Stimulated activated naive CD8-positive, alpha-beta T cell treated with anti-CD3 and anti-CD28 coated beads, Interleukin-15, Interleukin-2, amounts not matched to agents 100 ng/mL and 50 ng/mL, for 24 hours (primary cell): ENCODE measurements around the gene HEPN1.

ENCODE experiments used
- H3K27ac Mint-ChIP-seq: one replicate; pipeline ENCODE4 v1.8.0; 2021; ENCODE audit warnings: mild to moderate bottlenecking, mixed read lengths
- H3K27me3 Mint-ChIP-seq: one replicate; pipeline ENCODE4 v1.8.0; 2021; ENCODE audit warnings: mixed read lengths
- H3K36me3 Mint-ChIP-seq: one replicate; pipeline ENCODE4 v1.8.0; 2021; ENCODE audit warnings: low read depth, mixed read lengths
- H3K4me1 Mint-ChIP-seq: one replicate; pipeline ENCODE4 v1.8.0; 2021; ENCODE audit warnings: low read depth, mixed read lengths
- H3K4me3 Mint-ChIP-seq: one replicate; pipeline ENCODE4 v1.8.0; 2021; ENCODE audit warnings: mild to moderate bottlenecking, mixed read lengths
- H3K9me3 Mint-ChIP-seq: one replicate; pipeline ENCODE4 v1.8.0; 2021; ENCODE audit warnings: mixed read lengths

Gene HEPN1

DNA sequence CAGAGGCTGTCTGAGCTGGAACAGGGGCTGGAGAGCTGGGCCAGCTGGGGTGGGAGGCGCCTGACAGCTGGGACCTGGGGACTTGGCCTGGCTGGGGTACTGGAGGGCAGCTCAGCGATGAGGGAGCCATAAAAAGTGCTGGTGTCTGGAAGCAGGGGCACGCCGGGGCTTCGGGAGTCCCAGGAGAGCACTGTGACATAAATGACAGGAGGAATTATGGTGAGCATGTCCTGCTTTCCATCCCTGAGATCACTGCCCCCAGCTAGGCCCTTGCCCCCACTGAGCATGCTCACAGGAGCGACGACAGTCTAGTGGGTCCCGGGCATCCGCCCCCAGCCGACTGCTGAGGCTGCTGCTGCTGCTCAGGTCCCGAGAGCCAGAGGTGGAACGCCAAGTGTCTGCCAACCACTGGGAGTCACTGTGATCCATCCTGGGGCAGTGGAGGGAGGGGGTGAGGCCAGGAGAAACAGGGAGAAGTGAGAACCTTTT, 27.6 kb upstream of the HEPN1 start:
- Mint-ChIP-seq H3K27me3 (peaks cover 3% of the 10 kb centered on the region), H3K27ac (no peak overlapping the region), H3K36me3 (no peaks in the 10 kb centered on the region), H3K9me3 (no peaks in the 10 kb centered on the region), H3K4me1 (no peaks in the 10 kb centered on the region), H3K4me3 (no peak overlapping the region)

DNA sequence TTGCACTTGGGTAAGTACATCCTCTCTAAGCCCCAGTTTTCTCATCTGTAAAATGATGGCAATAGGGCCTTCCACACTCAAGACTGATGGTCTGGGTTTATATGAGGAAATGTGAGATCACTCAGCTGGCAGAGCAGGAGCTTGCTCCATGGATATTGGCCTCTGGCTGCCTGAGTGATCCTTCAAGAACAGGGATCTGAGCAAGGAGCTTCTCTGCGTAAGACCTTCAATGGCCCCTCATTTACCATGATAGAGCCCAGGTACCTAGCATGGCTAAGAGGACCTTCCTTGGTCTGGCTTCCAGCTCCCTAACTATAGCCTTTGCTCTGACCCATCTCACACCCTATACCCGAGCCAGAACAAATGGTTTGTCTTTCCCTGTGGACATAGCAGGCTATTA, 26.9 kb upstream of the HEPN1 start:
- no peaks in the 10 kb centered on the region for H3K36me3 Mint-ChIP-seq
- H3K4me3 Mint-ChIP-seq, result no peak overlapping the region
- no peak overlapping the region for H3K27ac Mint-ChIP-seq
- no peaks in the 10 kb centered on the region for H3K4me1 Mint-ChIP-seq
- peaks cover 3% of the 10 kb centered on the region for H3K27me3 Mint-ChIP-seq
- H3K9me3 Mint-ChIP-seq, result no peaks in the 10 kb centered on the region

DNA sequence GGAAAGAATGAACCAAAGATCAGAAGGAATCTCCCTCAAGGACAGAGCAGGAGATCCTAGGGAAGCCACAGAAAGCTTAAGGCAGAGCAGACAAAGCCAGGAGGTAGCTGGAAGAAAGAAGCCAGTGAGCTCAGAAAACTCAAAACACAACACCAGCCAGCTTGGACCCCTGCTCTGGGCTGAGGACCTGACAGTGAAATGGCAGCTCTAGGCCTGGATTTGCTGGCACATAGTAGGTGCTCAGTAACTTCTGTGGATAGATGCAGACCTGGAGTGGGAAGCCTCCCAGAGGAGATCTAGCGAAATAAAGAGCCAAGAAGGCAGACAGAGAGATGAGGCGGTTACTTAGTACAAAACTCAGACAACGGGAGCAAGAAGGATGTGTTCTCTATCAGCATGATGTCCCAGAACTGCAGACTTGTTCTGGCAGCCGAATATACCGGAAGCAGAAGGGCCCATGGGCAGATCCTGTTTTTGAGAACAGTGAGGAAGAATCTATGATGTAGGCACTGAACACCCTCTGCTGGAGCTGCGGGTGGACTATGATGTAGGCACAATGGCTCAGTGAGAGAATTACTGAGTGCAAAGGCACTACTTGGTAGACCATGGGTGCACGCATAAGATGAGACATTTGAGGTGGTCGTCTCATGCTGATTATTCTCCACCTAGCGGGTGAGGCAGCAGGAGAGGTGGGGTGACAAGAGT, 26.1 kb upstream of the HEPN1 start:
- Mint-ChIP-seq H3K9me3 (no peaks in the 10 kb centered on the region), H3K4me1 (no peaks in the 10 kb centered on the region), H3K27me3 (peaks cover 3% of the 10 kb centered on the region), H3K4me3 (no peak overlapping the region), H3K27ac (no peak overlapping the region), H3K36me3 (no peaks in the 10 kb centered on the region)

DNA sequence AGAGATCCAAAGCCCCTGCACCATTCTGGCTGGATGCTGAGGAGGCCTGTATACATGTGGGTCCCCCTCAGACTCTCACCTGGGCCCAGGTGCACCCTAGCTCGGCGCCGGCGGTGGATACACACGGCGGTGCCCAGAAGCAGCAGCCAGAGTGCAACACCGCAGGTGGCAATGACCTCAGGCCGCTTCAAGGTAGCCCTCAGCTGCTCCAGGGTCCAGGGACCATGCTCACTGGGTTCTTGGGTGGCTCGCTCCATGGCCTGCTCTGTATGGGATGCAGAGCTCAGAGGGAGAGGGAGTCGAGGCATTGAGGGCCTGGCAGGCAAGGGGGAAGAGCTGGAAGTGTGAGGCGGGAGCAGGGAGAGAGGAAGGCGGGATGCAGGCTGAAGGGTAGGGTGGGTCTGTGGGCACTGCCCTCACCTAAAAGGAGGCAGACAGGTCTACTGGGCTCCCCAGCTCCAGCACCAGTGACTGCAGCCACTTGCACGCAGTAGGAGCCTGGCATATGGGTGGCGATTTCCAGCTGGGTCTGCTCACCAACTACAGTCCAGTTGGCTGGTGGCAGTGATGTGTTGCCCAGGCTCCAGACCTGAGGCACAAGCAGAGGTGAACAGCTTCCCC, 25.2 kb upstream of the HEPN1 start:
- Mint-ChIP-seq H3K27ac (no peak overlapping the region), H3K4me1 (no peaks in the 10 kb centered on the region), H3K36me3 (no peaks in the 10 kb centered on the region), H3K27me3 (no peaks in the 10 kb centered on the region), H3K9me3 (no peaks in the 10 kb centered on the region), H3K4me3 (no peak overlapping the region)

DNA sequence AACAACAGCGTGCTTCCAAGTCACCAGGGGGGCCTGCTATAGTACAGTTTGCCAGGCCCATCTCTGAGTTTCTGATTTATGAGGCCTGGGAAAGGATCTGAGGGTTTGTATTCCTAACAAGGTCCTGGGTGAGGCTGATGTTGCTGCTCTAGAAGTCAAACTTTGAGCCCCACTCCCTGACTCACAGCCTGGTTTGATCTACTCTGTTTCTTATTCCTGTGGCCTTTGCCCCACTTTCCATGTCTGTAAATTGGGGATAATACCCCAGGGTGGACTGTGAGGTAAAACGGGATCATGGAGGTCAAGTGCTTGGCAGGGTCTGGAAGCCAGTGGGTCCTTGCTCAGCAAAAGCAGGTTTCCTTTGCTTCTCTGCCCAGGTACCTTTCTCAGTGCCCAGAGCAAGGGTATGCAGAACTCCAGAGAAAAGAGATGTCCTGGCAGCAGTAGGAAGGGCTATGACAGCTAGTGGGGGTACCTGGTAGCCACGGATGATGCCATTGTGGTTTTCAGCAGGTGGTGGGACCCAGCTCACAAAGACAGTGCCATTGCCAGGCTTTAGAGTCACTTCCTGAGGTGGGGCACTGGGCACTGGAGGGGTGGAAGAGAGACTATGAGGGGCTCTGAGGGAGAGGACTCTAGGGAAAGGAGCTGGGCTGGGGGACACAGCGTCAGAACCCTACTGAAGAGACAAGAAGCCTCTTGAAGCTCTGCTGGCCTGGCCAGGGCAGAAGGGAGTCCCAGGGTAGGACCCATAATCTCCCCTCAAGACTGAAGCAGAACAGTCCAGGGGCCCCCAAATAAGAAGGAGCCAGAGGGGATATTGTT, 24.2 kb upstream of the HEPN1 start:
- no peaks in the 10 kb centered on the region for H3K36me3 Mint-ChIP-seq
- peaks cover 6% of the 10 kb centered on the region for H3K27me3 Mint-ChIP-seq
- no peaks in the 10 kb centered on the region for H3K4me1 Mint-ChIP-seq
- no peak overlapping the region for H3K27ac Mint-ChIP-seq
- H3K9me3 Mint-ChIP-seq, result no peaks in the 10 kb centered on the region
- H3K4me3 Mint-ChIP-seq, result no peak overlapping the region

DNA sequence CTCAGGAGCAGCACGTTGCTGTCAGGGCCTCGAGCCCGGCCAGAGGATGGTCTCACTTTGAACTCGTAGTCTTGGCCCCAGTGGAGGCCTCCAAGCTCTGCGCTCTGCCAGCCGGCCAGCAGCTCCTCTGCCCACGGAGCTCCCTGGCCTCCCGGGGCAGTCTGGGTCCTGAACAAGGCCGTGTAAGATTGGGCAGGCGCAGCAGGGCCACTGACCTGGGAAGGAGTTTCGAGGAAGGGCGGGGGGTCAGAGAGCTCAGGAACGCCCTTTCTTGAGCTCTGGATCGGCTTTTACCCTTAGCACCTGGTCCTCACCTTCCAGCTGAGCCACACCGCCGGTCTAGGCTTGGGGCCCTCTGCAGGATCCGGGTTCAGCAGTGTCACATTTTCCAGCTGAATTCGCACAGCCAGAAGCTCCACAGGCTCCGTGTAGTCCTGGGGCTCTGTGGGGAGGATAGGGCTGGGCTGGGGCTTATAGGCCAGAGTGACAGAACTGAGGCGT, 23.5 kb upstream of the HEPN1 start:
- H3K27me3 Mint-ChIP-seq, result peaks cover 9% of the 10 kb centered on the region
- H3K4me3 Mint-ChIP-seq, result no peak overlapping the region
- no peaks in the 10 kb centered on the region for H3K4me1 Mint-ChIP-seq
- H3K9me3 Mint-ChIP-seq, result no peaks in the 10 kb centered on the region
- H3K36me3 Mint-ChIP-seq, result no peaks in the 10 kb centered on the region
- H3K27ac Mint-ChIP-seq, result no peak overlapping the region

DNA sequence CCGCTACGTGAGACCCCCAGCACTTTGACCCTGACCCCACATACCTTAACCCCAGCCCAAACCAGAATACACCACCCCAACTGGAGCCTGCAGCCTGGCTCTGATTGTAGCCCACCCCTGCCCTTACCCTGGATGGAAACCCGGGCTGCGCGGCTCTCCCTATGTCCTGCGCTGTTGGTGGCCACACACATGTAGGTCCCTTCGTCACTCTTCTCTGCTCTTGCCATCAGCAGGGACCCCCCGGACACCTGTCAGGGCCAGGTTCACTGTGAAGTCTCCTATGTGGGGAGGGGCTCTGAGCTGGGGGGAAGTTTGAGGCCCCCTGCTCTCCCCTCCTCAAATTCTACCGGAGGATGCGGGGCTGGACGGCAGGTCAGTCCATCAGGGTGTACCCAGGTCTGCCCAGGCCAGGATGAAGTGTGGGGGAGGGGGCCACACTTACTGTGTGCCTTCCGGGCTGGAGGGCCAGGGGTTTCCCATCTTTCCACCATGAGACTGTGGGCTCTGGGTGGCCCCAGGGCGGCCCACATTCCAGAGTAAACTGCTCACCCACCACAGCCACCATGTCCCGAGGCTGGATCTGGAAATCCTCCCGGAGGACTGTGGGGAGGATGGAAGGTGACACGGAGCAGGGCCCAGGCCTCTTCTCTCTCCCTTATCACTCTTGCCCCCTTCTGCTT, 22.8 kb upstream of the HEPN1 start:
- Mint-ChIP-seq H3K4me3 (no peak overlapping the region), H3K4me1 (no peaks in the 10 kb centered on the region), H3K36me3 (no peaks in the 10 kb centered on the region), H3K27ac (no peak overlapping the region), H3K9me3 (no peaks in the 10 kb centered on the region), H3K27me3 (peaks cover 13% of the 10 kb centered on the region)

DNA sequence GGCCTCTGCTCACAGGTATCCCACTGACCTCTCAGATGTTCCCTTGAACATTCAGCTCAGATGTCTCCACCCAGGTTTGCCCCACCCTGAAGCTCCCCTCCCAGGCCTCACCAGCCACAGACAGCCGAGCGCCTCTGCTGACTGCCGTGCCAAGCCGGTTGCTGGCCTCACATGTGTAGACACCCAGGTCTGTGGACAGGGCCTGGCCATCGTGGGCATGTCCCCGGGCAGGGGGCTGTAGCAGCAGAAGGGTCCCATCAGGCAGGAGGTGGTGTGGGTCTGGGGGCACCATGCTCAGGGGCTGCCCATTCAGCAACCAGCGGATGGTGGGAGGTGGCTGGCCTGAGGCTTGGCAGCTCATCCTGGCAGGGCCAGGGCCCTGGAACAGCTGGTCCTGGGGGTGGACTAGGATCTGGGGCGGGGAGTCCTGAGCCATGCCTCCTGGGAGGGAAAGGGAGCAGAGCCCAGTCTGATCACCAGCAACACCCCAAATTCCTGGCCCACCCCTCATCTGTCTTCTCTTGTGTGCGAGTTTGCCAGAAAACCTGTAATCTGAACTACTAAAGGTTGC, 22.1 kb upstream of the HEPN1 start:
- Mint-ChIP-seq H3K4me3 (no peak overlapping the region), H3K4me1 (no peaks in the 10 kb centered on the region), H3K27ac (no peak overlapping the region), H3K9me3 (no peaks in the 10 kb centered on the region), H3K36me3 (no peaks in the 10 kb centered on the region), H3K27me3 (peaks cover 20% of the 10 kb centered on the region)

DNA sequence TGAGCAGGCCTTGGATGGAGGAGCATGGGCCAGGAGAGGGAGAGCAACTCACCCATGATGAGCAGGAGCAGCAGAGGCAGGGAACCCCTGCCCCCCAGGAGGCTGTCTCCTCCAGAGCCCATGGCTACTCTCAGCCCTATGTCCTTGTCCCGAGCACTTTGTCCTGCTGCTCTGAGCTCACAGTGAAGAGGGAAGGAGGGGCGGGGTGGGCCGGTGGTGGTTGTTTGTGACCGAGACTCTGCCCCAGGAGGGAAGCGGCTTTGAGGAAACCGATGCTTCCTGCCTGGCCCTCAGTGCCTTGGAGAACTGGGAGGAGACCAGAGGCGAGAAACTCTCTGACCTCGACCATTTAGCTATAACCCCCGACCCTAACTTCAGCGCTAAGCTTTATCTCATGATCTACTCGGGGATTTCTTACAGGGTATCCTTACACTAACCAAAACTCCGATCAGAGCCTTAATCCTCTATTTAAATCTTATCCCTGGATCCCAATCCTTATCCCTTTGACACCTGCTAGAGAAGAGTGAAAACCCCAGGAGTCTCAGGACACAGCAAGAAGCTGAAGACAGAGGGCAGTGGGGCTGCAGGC, 21.3 kb upstream of the HEPN1 start, which contains the start of gene ROBO4:
TSS of gene ROBO4 (minus strand) at position 192 of the 589 bp plus-strand sequence. CDS start at position 122, 70 bp downstream.
- Mint-ChIP-seq H3K4me3 (no peak within 1 kb of the TSS), H3K4me1 (no peaks in the 10 kb centered on the region), H3K36me3 (no peaks in the 10 kb centered on the region), H3K27me3 (peaks cover 26% of the 10 kb centered on the region), H3K9me3 (no peaks in the 10 kb centered on the region), H3K27ac (no peak within 1 kb of the TSS)

DNA sequence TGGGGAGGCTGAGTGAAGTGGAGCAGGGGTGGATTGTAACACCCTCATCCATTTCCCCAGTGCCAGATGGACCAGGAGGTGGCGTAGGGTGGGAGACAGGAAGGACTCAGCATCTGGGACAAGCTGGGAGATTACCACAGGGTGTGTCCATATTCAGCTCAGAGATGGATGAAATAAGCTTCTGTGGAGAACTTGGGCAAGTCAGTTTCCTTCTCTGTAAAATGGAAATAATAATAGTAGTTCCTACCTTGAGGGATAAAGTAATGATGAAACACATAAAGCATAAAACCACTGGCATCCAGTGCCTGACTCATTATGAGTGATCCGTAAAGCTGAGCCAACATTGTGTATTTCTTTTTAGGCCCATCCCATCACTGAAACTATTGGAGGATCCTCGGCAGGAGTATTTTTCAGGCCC, 20.8 kb upstream of the HEPN1 start:
- Mint-ChIP-seq H3K4me3 (no peak overlapping the region), H3K9me3 (no peaks in the 10 kb centered on the region), H3K27ac (no peak overlapping the region), H3K27me3 (peaks cover 26% of the 10 kb centered on the region), H3K36me3 (no peaks in the 10 kb centered on the region), H3K4me1 (no peaks in the 10 kb centered on the region)

DNA sequence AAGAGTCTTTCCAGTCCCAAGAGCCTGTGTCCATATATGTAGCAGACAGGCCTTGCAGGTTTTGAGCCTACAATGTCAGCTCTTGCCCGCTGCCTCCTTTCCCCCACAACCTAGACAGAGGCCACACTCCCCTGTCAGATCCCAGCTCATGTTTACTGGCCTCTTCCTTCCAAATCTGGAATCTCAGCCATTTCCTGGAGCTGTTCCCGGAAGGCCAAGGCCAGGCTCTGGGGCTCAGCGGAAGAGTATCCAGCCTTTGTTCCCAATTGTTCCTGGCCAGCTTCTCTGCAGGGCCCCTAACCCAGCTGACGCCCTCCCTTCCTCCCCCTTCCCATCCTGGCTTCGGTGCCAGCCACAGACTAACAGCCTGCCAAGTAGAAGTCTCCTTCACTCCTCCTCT, 20.3 kb upstream of the HEPN1 start:
- no peak overlapping the region for H3K27ac Mint-ChIP-seq
- peaks cover 26% of the 10 kb centered on the region for H3K27me3 Mint-ChIP-seq
- no peaks in the 10 kb centered on the region for H3K9me3 Mint-ChIP-seq
- H3K4me1 Mint-ChIP-seq, result no peaks in the 10 kb centered on the region
- no peak overlapping the region for H3K4me3 Mint-ChIP-seq
- H3K36me3 Mint-ChIP-seq, result no peaks in the 10 kb centered on the region

DNA sequence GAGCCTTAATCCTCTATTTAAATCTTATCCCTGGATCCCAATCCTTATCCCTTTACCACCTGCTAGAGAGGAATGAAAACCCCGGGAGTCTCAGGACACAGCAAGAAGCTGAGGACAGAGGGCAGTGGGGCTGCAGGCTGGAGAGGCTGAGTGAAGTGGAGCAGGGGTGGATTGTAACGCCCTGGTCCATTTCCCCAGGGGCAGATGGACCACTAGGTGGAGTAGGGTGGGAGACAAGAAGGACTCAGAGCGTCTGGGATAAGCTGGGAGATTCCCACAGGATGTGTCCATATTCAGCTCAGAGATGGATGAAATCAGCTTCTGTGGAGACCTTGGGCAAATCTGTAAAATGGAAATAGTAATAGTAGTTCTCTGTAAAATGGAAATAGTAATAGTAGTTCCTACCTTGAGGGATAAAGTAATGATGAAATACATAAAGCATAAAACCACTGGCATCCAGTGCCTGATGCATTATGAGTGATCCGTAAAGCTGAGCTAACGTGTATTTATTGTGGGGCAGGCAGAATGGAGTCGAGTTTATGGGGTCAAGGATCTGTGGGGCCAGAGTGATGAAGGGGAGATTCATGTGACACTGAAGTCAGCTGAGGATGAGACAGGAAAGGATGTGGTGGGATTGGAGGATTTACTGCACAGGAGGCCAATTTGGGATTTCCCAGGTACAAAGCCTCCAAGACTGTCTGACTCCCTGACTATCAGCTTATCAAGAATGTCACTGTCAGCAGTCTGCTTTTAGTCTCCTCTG, 19.5 kb upstream of the HEPN1 start:
- H3K4me1 Mint-ChIP-seq, result no peaks in the 10 kb centered on the region
- H3K27me3 Mint-ChIP-seq, result peaks cover 31% of the 10 kb centered on the region
- no peak overlapping the region for H3K4me3 Mint-ChIP-seq
- no peaks in the 10 kb centered on the region for H3K9me3 Mint-ChIP-seq
- no peak overlapping the region for H3K27ac Mint-ChIP-seq
- no peaks in the 10 kb centered on the region for H3K36me3 Mint-ChIP-seq

DNA sequence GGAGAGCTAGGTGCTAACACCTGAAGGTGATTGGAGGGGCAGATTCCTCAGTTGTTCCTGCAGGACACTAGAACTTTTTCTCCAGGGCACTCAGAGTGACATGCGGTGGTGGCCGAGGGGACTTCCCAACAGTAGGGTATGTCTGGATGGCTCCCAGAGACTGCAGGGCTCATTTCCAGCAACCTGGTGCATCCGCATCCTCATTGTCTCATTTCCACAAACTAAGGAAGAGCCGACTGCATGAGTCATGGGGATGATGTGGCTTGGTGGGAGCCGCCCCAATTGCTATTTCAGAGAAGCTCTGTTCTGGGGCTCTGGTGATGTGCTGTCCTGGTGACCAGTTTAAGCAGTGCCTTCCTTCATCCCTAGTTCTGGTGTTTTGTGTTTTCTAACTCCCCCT, 18.6 kb upstream of the HEPN1 start:
- Mint-ChIP-seq H3K36me3 (no peaks in the 10 kb centered on the region), H3K27me3 (peaks cover 34% of the 10 kb centered on the region), H3K9me3 (no peaks in the 10 kb centered on the region), H3K4me1 (no peaks in the 10 kb centered on the region), H3K27ac (no peak overlapping the region), H3K4me3 (no peak overlapping the region)
